CD4-positive, CD25-positive, alpha-beta regulatory T cell (primary cell): ENCODE measurements around the gene KCNQ5. TPM values are rescaled to one million over a fixed set of nuclear protein-coding genes. Genes with fewer than 3 reads are reported as not detected.

Source experiments
- ATAC-seq, 2 donors: fragments of 150-1000 bp; cut with Tn5 transposase; one replicate each; pipeline ENCODE4 v1.10.0; 2021; ENCODE audit warnings: low read depth in 2 of 2, moderate number of reproducible peaks in 2 of 2, moderate library complexity in 1 of 2
- DNase-seq, 3 donors: peaks; one replicate each; pipeline versions ENCODE4 v3.0.0 to v3.0.0-alpha.2; 2012 to 2022; ENCODE audit warnings: mixed read lengths in 1 of 3
- H3K27ac ChIP-seq: one replicate; pipeline ENCODE4 v1.7.0; 2013; ENCODE audit warnings: mild to moderate bottlenecking, low read length; ENCODE audit not compliant: insufficient read depth, poor library complexity, severe bottlenecking
- H3K27me3 ChIP-seq: one replicate; pipeline ENCODE4 v1.7.0; 2013; ENCODE audit warnings: low read length; ENCODE audit not compliant: control insufficient read depth, insufficient read depth
- H3K36me3 ChIP-seq: one replicate; pipeline ENCODE4 v1.7.0; 2013; ENCODE audit warnings: mild to moderate bottlenecking, low read length, moderate library complexity; ENCODE audit not compliant: control insufficient read depth, insufficient read depth
- H3K4me1 ChIP-seq: 2 replicates; pipeline ENCODE4 v1.7.0; 2013; ENCODE audit warnings: mild to moderate bottlenecking, low read length; ENCODE audit not compliant: insufficient read depth, control insufficient read depth, poor library complexity, severe bottlenecking
- H3K4me3 ChIP-seq: one replicate; pipeline ENCODE4 v1.7.0; 2013; ENCODE audit warnings: low read depth, mild to moderate bottlenecking, low read length, moderate library complexity
- H3K9me3 ChIP-seq, 2 experiments: 1 replicate in 1 of 2; 2 replicates in 1 of 2; pipeline ENCODE4 v1.7.0; 2013; ENCODE audit warnings: low read length in 2 of 2, mild to moderate bottlenecking in 1 of 2, moderate library complexity in 1 of 2; ENCODE audit not compliant: control insufficient read depth in 2 of 2
- H3K27ac Mint-ChIP-seq, 3 donors: one replicate each; pipeline ENCODE4 v1.8.0; 2020 to 2022; ENCODE audit warnings: mild to moderate bottlenecking in 3 of 3, mixed read lengths in 3 of 3, moderate library complexity in 2 of 3
- H3K27me3 Mint-ChIP-seq: one replicate; pipeline ENCODE4 v1.8.0; 2022; ENCODE audit warnings: mild to moderate bottlenecking, mixed read lengths
- H3K36me3 Mint-ChIP-seq: one replicate; pipeline ENCODE4 v1.8.0; 2020; ENCODE audit warnings: mixed read lengths
- H3K4me1 Mint-ChIP-seq, 4 donors: one replicate each; pipeline ENCODE4 v1.8.0; 2020 to 2022; ENCODE audit warnings: mixed read lengths in 4 of 4, mild to moderate bottlenecking in 1 of 4
- H3K4me3 Mint-ChIP-seq, 4 donors: one replicate each; pipeline ENCODE4 v1.8.0; 2020 to 2022; ENCODE audit warnings: mild to moderate bottlenecking in 4 of 4, mixed read lengths in 4 of 4, moderate library complexity in 3 of 4
- H3K9me3 Mint-ChIP-seq, 7 donors: one replicate each; pipeline ENCODE4 v1.8.0; 2020 to 2022; ENCODE audit warnings: mixed read lengths in 7 of 7, mild to moderate bottlenecking in 3 of 7, moderate library complexity in 2 of 7
- polyA plus RNA-seq, 4 donors: library from polyadenylated mRNA; unstranded; fragments of 300-500 nt; fragmentation: Illumina TruSeq; gene quantifications; one replicate each; pipeline ENCODE4 v1.2.3, GENCODE V29; 2021
- total RNA-seq: library from RNA; stranded (reverse); gene quantifications from one replicate; pipeline ENCODE4 v1.2.3, GENCODE V29; 2022

Gene KCNQ5
- total and polyA plus RNA-seq, 5 donors from 2014 or later, result 0.45 to 2.5 (median 1.8) TPM

GRCh38 chr6:72691249-72691648, 69.4 kb downstream of the KCNQ5 start:
- H3K27me3 Mint-ChIP-seq, result no peaks in the 10 kb centered on the region
- H3K4me3 ChIP-seq, result no peak overlapping the region
- DNase-seq, result no peak

GRCh38 chr6:72696055-72696454, 74.2 kb downstream of the KCNQ5 start:
- Histone ChIP-seq H3K4me1 (no peaks in the 10 kb centered on the region), H3K27ac (no peak overlapping the region), H3K27me3 (no peaks in the 10 kb centered on the region), H3K9me3 (no peaks in the 10 kb centered on the region), H3K4me3 (no peak overlapping the region), H3K36me3 (no peaks in the 10 kb centered on the region)
- no peak for ATAC-seq
- Mint-ChIP-seq H3K27ac (no peak overlapping the region), H3K4me3 (no peak overlapping the region), H3K27me3 (no peaks in the 10 kb centered on the region), H3K4me1 (peaks cover 0 to 5% (median 0%) of the 10 kb centered on the region in 4 donors), H3K9me3 (peaks cover 0 to 4% (median 0%) of the 10 kb centered on the region in 7 donors), H3K36me3 (no peaks in the 10 kb centered on the region)
- no peak for DNase-seq

More at GRCh38 chr6:72691249-72691648, 69.4 kb downstream of the KCNQ5 start:
- Histone ChIP-seq H3K9me3 (no peaks in the 10 kb centered on the region), H3K27me3 (no peaks in the 10 kb centered on the region), H3K27ac (no peak overlapping the region), H3K4me1 (no peaks in the 10 kb centered on the region), H3K36me3 (no peaks in the 10 kb centered on the region)
- H3K4me3 Mint-ChIP-seq, result no peak overlapping the region
- H3K27ac Mint-ChIP-seq, result no peak overlapping the region
- peaks cover 0 to 2% (median 0%) of the 10 kb centered on the region in 7 donors for H3K9me3 Mint-ChIP-seq
- peaks cover 4% of the 10 kb centered on the region for H3K36me3 Mint-ChIP-seq
- ATAC-seq, result no peak
- H3K4me1 Mint-ChIP-seq, result peaks cover 0 to 5% (median 4%) of the 10 kb centered on the region in 4 donors

- DNase-seq (no peak), ATAC-seq (no peak)
- H3K4me1 ChIP-seq, result no peaks in the 10 kb centered on the region
- H3K9me3 ChIP-seq, result no peaks in the 10 kb centered on the region
- no peaks in the 10 kb centered on the region for H3K27me3 ChIP-seq
- no peak overlapping the region for H3K27ac ChIP-seq
- no peak overlapping the region for H3K27ac Mint-ChIP-seq
- H3K36me3 Mint-ChIP-seq, result no peaks in the 10 kb centered on the region
- no peaks in the 10 kb centered on the region for H3K36me3 ChIP-seq
- H3K4me3 Mint-ChIP-seq, result no peak overlapping the region
- peaks cover 0 to 4% (median under 1%) of the 10 kb centered on the region in 4 donors for H3K4me1 Mint-ChIP-seq
- H3K27me3 Mint-ChIP-seq, result no peaks in the 10 kb centered on the region
- H3K9me3 Mint-ChIP-seq, result peaks cover 0 to 7% (median 0%) of the 10 kb centered on the region in 7 donors
- H3K4me3 ChIP-seq, result no peak overlapping the region
Observed at GRCh38 chr6:72699159-72699558, 77.3 kb downstream of the KCNQ5 start.

DNA sequence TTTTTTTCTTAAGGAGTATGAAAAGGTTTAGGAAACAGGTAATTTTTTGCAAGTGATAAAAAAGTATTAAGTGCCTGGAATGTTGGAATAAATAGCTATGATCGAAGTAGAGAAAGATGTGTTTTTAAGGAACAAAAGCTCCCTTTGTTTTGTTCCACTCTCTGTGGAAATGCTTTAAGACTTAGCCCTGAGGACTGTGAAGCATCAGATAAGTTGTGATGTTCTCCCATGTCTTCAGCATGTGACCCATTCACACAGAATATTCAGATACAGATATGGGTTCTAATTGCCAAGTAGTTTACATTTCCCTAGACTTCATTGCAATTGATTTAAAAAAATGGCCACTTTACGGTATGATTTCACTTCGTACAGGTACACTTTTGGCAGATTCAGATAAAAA, 80.6 kb downstream of the KCNQ5 start:
- Mint-ChIP-seq H3K27me3 (no peaks in the 10 kb centered on the region), H3K9me3 (peaks cover 0 to 3% (median 0%) of the 10 kb centered on the region in 7 donors), H3K27ac (no peak overlapping the region), H3K36me3 (no peaks in the 10 kb centered on the region), H3K4me3 (no peak overlapping the region), H3K4me1 (peaks cover 0 to 4% (median under 1%) of the 10 kb centered on the region in 4 donors)
- no peaks in the 10 kb centered on the region for H3K36me3 ChIP-seq
- H3K27me3 ChIP-seq, result no peaks in the 10 kb centered on the region
- H3K27ac ChIP-seq, result no peak overlapping the region
- H3K4me3 ChIP-seq, result no peak overlapping the region
- no peak for ATAC-seq
- DNase-seq, result no peak
- no peaks in the 10 kb centered on the region for H3K9me3 ChIP-seq
- no peaks in the 10 kb centered on the region for H3K4me1 ChIP-seq

- peaks cover 0 to 3% (median 0%) of the 10 kb centered on the region in 7 donors for H3K9me3 Mint-ChIP-seq
- peaks cover 0 to 4% (median under 1%) of the 10 kb centered on the region in 4 donors for H3K4me1 Mint-ChIP-seq
- no peak for ATAC-seq
- Histone ChIP-seq H3K27ac (no peak overlapping the region), H3K9me3 (no peaks in the 10 kb centered on the region), H3K36me3 (no peaks in the 10 kb centered on the region), H3K4me1 (no peaks in the 10 kb centered on the region), H3K27me3 (no peaks in the 10 kb centered on the region), H3K4me3 (no peak overlapping the region)
- DNase-seq, result no peak
- H3K36me3 Mint-ChIP-seq, result no peaks in the 10 kb centered on the region
- no peak overlapping the region for H3K4me3 Mint-ChIP-seq
- H3K27me3 Mint-ChIP-seq, result no peaks in the 10 kb centered on the region
- no peak overlapping the region for H3K27ac Mint-ChIP-seq
Observed at GRCh38 chr6:72703093-72703492, 81.2 kb downstream of the KCNQ5 start.

GRCh38 chr6:72704979-72705378, 83.1 kb downstream of the KCNQ5 start:
- Mint-ChIP-seq H3K36me3 (peaks cover 3% of the 10 kb centered on the region), H3K4me3 (no peak overlapping the region), H3K27ac (no peak overlapping the region), H3K9me3 (peaks cover 0 to 4% (median 0%) of the 10 kb centered on the region in 7 donors), H3K27me3 (no peaks in the 10 kb centered on the region), H3K4me1 (peaks cover 0 to 4% (median under 1%) of the 10 kb centered on the region in 4 donors)
- no peak for ATAC-seq
- Histone ChIP-seq H3K9me3 (no peaks in the 10 kb centered on the region), H3K27me3 (no peaks in the 10 kb centered on the region), H3K4me3 (no peak overlapping the region), H3K4me1 (no peaks in the 10 kb centered on the region), H3K36me3 (no peaks in the 10 kb centered on the region), H3K27ac (no peak overlapping the region)
- no peak for DNase-seq

GRCh38 chr6:72709431-72709830, 87.6 kb downstream of the KCNQ5 start:
- peaks cover 8% of the 10 kb centered on the region for H3K36me3 Mint-ChIP-seq
- Histone ChIP-seq H3K27ac (no peak overlapping the region), H3K9me3 (no peaks in the 10 kb centered on the region), H3K4me3 (no peak overlapping the region), H3K27me3 (no peaks in the 10 kb centered on the region), H3K4me1 (no peaks in the 10 kb centered on the region), H3K36me3 (no peaks in the 10 kb centered on the region)
- H3K27ac Mint-ChIP-seq, result no peak overlapping the region
- ATAC-seq (no peak), DNase-seq (no peak)
- peaks cover 0 to 2% (median 0%) of the 10 kb centered on the region in 4 donors for H3K4me1 Mint-ChIP-seq
- H3K4me3 Mint-ChIP-seq, result no peak overlapping the region
- H3K9me3 Mint-ChIP-seq, result peaks cover 0 to 14% (median 1%) of the 10 kb centered on the region in 7 donors
- H3K27me3 Mint-ChIP-seq, result no peaks in the 10 kb centered on the region

DNA sequence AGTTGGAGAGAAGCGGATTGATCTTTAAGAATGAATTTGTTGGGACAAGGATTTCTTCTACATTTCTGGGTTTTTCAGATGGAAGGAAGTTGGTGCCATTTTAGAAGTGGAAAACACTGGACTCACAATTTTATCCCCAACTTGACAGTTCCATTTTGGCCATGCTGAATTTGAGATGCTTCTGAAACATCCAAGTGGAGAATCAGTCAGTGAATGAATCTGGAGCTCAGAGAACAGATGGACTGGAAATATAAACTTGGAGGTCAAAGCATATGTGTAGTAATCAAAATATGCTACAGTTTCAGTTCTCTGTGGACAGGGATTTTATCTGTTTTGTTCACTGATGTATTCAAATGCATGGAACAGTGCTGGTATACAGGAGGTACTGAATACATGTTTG, 89.9 kb downstream of the KCNQ5 start:
- no peak for ATAC-seq
- no peaks in the 10 kb centered on the region for H3K9me3 ChIP-seq
- no peaks in the 10 kb centered on the region for H3K27me3 Mint-ChIP-seq
- H3K27ac Mint-ChIP-seq, result no peak overlapping the region
- H3K4me3 Mint-ChIP-seq, result no peak overlapping the region
- H3K9me3 Mint-ChIP-seq, result peaks cover 0 to 14% (median 1%) of the 10 kb centered on the region in 7 donors
- H3K27me3 ChIP-seq, result no peaks in the 10 kb centered on the region
- H3K4me1 ChIP-seq, result no peaks in the 10 kb centered on the region
- no peaks in the 10 kb centered on the region for H3K36me3 ChIP-seq
- H3K4me3 ChIP-seq, result no peak overlapping the region
- no peak for DNase-seq
- H3K36me3 Mint-ChIP-seq, result peaks cover 8% of the 10 kb centered on the region
- peaks cover 0 to 2% (median 0%) of the 10 kb centered on the region in 4 donors for H3K4me1 Mint-ChIP-seq
- H3K27ac ChIP-seq, result no peak overlapping the region
